Measurements from ENCODE around the gene PKHD1. TPM values are rescaled to one million over a fixed set of nuclear protein-coding genes. Genes with fewer than 3 reads are reported as not detected.

The PKHD1 gene
- total and polyA plus RNA-seq, 9 donors: 0.01 to 0.12 (median 0.05) TPM; not detected in 3

DNA sequence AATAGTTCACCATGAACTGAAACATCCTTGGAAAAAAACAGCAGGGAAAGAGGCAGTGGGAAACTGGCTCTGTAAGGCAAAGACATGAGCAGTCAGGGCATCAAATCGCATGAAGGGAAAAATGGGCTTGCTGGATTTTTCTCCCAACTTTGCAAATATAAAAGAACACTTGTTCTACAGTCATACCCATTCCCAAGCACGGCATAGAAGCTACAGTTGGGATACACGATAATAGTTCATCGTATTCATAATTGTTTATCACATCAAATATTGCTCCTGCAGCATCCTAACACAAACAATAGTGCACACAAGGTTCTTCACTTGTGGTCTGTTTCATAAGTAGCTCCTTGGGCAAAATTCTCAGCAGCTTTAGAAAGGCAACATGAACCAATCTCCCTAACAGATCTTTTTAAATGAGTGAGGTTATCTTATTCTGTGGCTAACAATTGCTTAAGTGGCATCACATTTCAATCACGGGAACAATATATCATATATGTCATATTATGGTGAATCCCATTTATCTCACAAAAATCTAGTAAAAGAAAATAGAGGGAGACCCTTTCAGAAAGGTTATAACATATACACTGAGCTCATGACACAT is 243.9 kb downstream of the PKHD1 start:
- intact Hi-C loops (cut with DNase I): no loop called here
- 88 to 94% (median 90%) methylated on average over 5 of the region's 5 CpGs for WGBS, 3 donors
- TF ChIP-seq, protein P1, sequence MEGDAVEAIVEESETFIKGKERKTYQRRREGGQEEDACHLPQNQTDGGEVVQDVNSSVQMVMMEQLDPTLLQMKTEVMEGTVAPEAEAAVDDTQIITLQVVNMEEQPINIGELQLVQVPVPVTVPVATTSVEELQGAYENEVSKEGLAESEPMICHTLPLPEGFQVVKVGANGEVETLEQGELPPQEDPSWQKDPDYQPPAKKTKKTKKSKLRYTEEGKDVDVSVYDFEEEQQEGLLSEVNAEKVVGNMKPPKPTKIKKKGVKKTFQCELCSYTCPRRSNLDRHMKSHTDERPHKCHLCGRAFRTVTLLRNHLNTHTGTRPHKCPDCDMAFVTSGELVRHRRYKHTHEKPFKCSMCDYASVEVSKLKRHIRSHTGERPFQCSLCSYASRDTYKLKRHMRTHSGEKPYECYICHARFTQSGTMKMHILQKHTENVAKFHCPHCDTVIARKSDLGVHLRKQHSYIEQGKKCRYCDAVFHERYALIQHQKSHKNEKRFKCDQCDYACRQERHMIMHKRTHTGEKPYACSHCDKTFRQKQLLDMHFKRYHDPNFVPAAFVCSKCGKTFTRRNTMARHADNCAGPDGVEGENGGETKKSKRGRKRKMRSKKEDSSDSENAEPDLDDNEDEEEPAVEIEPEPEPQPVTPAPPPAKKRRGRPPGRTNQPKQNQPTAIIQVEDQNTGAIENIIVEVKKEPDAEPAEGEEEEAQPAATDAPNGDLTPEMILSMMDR (IDR thresholded peaks at IDR 0.05): no peak
- TF ChIP-seq POLR2A (IDR thresholded peaks at IDR 0.05) (no peak), EP300 (IDR thresholded peaks at IDR 0.05) (no peak)
- no peak for DNase-seq
- H3K4me3 ChIP-seq: no peak overlapping the region
- no peak overlapping the region for H3K27ac ChIP-seq
- H3K27me3 ChIP-seq: no peaks in the 10 kb centered on the region
- no peaks in the 10 kb centered on the region for H3K36me3 ChIP-seq
- no peaks in the 10 kb centered on the region for H3K9me3 ChIP-seq
- no peaks in the 10 kb centered on the region for H3K4me1 ChIP-seq (ENCODE audit: insufficient read depth)

DNA sequence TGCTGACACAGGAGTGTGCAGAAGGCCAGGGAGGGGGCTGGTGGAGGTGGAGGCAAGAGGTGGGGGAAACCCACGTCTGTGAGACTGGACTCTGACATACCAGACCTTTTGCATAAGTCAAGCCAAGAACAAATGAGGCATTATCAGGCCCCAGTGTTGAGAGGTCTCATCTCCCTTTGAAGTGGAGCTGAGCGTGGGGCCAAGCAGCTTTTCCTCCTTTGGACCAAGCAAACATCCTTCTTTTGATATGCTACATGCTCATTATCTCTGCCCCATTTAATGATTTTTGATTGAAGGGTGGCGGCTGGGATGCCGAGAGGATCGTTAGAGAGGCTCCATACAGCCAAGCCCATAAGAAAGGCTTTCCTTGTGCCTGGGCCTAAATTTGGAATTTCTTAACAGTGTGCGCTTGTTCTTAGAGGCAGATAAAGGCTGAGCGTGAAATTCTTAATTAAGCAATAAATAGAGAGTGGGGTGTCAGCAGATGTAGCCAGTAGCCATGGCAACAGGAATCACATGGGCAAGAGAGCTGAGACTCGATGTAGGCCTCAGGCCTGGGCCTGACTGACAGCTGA is 244.5 kb downstream of the PKHD1 start:
- Histone ChIP-seq H3K4me1 (ENCODE audit: insufficient read depth) (no peaks in the 10 kb centered on the region), H3K27ac (no peak overlapping the region), H3K4me3 (no peak overlapping the region), H3K36me3 (no peaks in the 10 kb centered on the region), H3K9me3 (no peaks in the 10 kb centered on the region), H3K27me3 (no peaks in the 10 kb centered on the region)
- no peak for DNase-seq
- intact Hi-C loops (cut with DNase I): no loop called here
- TF ChIP-seq POLR2A (IDR thresholded peaks at IDR 0.05) (no peak), EP300 (IDR thresholded peaks at IDR 0.05) (no peak)
- 55 to 59% (median 57%) methylated on average over 8 of the region's 8 CpGs for WGBS, 3 donors

DNA sequence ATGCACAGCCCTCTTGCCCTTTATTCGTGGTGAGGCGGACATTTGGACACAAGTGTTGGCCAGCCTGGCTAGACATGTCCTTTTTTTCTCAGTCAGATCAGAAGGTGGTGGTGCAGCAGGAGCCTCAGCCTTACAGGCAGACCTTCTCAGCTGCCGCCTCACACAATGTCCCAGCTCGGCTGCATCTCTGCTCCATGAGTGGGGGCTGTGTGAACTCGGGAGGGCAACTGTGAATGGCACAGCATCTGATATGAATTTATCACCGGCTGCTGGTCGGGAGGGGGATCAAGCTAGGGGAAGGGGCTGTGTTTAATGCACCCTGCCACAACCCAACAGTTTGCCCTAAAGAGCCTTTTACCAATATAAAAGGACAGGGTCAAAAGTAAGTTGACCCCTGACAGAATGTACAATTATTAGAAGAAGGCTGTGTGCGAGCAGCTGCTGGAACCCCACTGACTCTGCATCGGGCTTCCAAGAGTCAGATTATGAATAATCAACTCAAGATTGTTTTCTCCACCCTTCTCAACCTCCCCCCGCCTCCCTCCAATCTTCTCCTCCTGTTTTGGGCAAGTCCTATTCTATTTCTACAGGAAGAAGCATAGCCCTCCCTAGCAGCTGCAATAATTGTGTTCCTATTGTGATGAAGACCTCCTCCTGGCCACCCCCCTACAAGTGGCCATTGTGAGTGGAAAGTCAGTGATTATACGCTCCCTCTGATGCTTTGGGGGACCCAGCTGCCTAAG is 245.2 kb downstream of the PKHD1 start:
- no peak for DNase-seq
- WGBS, 3 donors: 49 to 61% (median 61%) methylated on average over 11 of the region's 11 CpGs
- TF ChIP-seq EP300 (IDR thresholded peaks at IDR 0.05): no peak
- TF ChIP-seq POLR2A (IDR thresholded peaks at IDR 0.05): no peak
- intact Hi-C loops (cut with DNase I): no loop called here
- no peaks in the 10 kb centered on the region for H3K9me3 ChIP-seq
- no peaks in the 10 kb centered on the region for H3K36me3 ChIP-seq
- H3K27ac ChIP-seq: no peak overlapping the region
- H3K4me3 ChIP-seq: no peak overlapping the region
- no peaks in the 10 kb centered on the region for H3K4me1 ChIP-seq (ENCODE audit: insufficient read depth)
- H3K27me3 ChIP-seq: no peaks in the 10 kb centered on the region

DNA sequence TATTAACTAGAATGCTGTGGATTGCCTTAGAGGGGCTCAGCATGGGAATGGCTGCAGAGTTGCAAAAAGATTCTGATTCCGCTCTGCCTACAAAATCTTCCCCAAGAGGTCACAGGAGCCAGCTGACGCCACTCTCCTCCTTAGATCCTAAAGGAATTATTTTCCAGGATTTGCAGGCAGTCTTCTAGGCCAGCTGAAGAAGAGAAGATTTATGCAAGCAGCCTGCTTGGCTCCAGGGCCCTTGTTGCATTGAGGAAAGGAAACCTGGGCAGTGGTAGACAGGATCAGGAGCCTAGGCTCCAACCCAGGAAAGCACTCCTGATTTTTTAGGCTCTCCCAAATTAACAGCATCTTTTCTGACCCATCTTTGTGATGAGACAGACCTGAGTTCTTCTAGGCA is 245.8 kb downstream of the PKHD1 start:
- Histone ChIP-seq H3K9me3 (no peaks in the 10 kb centered on the region), H3K27me3 (no peaks in the 10 kb centered on the region), H3K27ac (no peak overlapping the region), H3K4me3 (no peak overlapping the region), H3K4me1 (ENCODE audit: insufficient read depth) (no peaks in the 10 kb centered on the region), H3K36me3 (no peaks in the 10 kb centered on the region)
- no peak for TF ChIP-seq POLR2A (IDR thresholded peaks at IDR 0.05)
- TF ChIP-seq EP300 (IDR thresholded peaks at IDR 0.05): no peak
- TF ChIP-seq, protein P1 (IDR thresholded peaks at IDR 0.05): no peak
- DNase-seq: no peak
- intact Hi-C loops (cut with DNase I): no loop called here
- WGBS, 3 donors: 71 to 92% (median 86%) methylated on average over 2 of the region's 2 CpGs

DNA sequence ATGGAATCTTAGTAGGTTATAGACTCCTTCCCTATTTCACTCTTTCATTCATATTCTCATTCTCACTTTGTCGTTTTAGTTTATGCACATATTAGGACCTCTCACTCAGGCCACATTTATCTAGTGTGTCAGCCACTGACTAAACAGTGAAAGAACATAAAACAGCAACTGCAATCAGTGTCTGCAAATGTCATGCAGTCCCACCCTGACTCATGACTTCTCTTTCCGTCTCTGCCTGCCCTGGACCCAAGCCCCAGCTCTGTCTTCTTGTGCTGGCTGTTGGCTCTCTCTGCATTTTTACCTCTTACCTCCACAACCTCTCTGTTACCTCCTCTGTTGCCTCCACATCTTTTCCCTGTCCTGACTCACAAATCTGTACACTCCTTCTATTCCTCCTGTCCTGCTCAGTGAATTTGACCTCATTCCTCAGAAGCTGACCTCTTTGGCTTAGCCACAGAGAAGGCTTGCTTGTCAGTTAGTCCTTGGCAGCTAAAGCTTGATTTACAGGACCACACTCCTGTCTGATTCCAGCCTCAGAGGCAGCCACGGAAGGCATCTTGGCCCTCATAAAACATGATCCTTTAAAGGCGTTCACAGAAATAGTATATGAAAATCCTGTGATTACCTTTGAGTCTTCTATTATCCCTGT is 247.6 kb downstream of the PKHD1 start:
- Histone ChIP-seq H3K27ac (no peak overlapping the region), H3K4me3 (no peak overlapping the region), H3K27me3 (no peaks in the 10 kb centered on the region), H3K4me1 (ENCODE audit: insufficient read depth) (no peaks in the 10 kb centered on the region), H3K9me3 (no peaks in the 10 kb centered on the region), H3K36me3 (no peaks in the 10 kb centered on the region)
- intact Hi-C loops (cut with DNase I): no loop called here
- DNase-seq: no peak
- WGBS, 3 donors: 30 to 38% (median 36%) methylated on average over 4 of the region's 4 CpGs
- TF ChIP-seq POLR2A (IDR thresholded peaks at IDR 0.05) (no peak), EP300 (IDR thresholded peaks at IDR 0.05) (no peak)
- TF ChIP-seq, protein P1 (IDR thresholded peaks at IDR 0.05): no peak
